ENCODE data around the gene RPA1. TPM values are rescaled to one million over a fixed set of nuclear protein-coding genes. Genes with fewer than 3 reads are reported as not detected.

The RPA1 gene
- polyA plus RNA-seq, 1 donor from 2014 or later = 8.4 TPM

DNA sequence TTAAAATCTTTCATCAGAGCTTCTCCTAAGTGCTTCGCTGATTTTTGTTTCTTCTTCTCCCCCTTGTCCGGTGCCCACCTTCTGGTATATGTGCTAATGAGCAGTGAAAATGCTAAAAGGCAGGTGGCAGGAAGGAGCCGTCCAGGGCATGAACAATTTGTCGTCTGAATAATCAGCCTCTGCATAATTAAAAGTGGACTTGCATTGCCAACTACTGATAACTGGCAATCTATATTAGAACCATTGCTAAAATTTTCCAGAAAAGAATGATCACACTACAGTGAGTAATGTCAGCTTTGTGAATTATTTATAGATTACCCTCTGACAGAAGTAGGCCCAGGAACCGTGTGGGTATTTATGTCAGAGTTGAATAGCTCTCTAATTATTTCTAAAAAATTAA, 39.9 kb upstream of the RPA1 start:
- no peak overlapping the region for H3K27ac ChIP-seq (ENCODE audit: low read length)
- H4K20me1 ChIP-seq (ENCODE audit: insufficient read depth) = no peaks in the 10 kb centered on the region
- H3K9ac ChIP-seq (ENCODE audit: low read length) = no peak overlapping the region
- no peaks in the 10 kb centered on the region for H3K9me2 ChIP-seq (ENCODE audit: insufficient read depth, low read length)
- no peak overlapping the region for H2AFZ ChIP-seq (ENCODE audit: low read depth, low read length)
- no peaks in the 10 kb centered on the region for H3F3A ChIP-seq (ENCODE audit: insufficient read depth, low read length, poor library complexity, severe bottlenecking)
- H3K36me3 ChIP-seq (ENCODE audit: insufficient read depth, low read length) = no peaks in the 10 kb centered on the region
- H3K79me2 ChIP-seq (replicated peaks; ENCODE audit: insufficient read depth, low read length) = no peaks in the 10 kb centered on the region
- no peak overlapping the region for H3K4me3 ChIP-seq (ENCODE audit: low read length)
- no peak for TF ChIP-seq EP300 (conservative IDR thresholded peaks at IDR 0.05; ENCODE audit: poor library complexity, severe bottlenecking)
- no peak for TF ChIP-seq MXI1 (conservative IDR thresholded peaks at IDR 0.05; ENCODE audit: poor library complexity, severe bottlenecking)
- TF ChIP-seq, protein P1, sequence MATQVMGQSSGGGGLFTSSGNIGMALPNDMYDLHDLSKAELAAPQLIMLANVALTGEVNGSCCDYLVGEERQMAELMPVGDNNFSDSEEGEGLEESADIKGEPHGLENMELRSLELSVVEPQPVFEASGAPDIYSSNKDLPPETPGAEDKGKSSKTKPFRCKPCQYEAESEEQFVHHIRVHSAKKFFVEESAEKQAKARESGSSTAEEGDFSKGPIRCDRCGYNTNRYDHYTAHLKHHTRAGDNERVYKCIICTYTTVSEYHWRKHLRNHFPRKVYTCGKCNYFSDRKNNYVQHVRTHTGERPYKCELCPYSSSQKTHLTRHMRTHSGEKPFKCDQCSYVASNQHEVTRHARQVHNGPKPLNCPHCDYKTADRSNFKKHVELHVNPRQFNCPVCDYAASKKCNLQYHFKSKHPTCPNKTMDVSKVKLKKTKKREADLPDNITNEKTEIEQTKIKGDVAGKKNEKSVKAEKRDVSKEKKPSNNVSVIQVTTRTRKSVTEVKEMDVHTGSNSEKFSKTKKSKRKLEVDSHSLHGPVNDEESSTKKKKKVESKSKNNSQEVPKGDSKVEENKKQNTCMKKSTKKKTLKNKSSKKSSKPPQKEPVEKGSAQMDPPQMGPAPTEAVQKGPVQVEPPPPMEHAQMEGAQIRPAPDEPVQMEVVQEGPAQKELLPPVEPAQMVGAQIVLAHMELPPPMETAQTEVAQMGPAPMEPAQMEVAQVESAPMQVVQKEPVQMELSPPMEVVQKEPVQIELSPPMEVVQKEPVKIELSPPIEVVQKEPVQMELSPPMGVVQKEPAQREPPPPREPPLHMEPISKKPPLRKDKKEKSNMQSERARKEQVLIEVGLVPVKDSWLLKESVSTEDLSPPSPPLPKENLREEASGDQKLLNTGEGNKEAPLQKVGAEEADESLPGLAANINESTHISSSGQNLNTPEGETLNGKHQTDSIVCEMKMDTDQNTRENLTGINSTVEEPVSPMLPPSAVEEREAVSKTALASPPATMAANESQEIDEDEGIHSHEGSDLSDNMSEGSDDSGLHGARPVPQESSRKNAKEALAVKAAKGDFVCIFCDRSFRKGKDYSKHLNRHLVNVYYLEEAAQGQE (IDR thresholded peaks at IDR 0.05; ENCODE audit: borderline replicate concordance) = no peak
- TF ChIP-seq SMC3 (conservative IDR thresholded peaks at IDR 0.05; ENCODE audit: poor library complexity) = no peak
- TF ChIP-seq, protein P2, sequence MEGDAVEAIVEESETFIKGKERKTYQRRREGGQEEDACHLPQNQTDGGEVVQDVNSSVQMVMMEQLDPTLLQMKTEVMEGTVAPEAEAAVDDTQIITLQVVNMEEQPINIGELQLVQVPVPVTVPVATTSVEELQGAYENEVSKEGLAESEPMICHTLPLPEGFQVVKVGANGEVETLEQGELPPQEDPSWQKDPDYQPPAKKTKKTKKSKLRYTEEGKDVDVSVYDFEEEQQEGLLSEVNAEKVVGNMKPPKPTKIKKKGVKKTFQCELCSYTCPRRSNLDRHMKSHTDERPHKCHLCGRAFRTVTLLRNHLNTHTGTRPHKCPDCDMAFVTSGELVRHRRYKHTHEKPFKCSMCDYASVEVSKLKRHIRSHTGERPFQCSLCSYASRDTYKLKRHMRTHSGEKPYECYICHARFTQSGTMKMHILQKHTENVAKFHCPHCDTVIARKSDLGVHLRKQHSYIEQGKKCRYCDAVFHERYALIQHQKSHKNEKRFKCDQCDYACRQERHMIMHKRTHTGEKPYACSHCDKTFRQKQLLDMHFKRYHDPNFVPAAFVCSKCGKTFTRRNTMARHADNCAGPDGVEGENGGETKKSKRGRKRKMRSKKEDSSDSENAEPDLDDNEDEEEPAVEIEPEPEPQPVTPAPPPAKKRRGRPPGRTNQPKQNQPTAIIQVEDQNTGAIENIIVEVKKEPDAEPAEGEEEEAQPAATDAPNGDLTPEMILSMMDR (IDR thresholded peaks at IDR 0.05; ENCODE audit: poor library complexity, severe bottlenecking) = no peak
- TF ChIP-seq RAD21 (conservative IDR thresholded peaks at IDR 0.05) = no peak
- TF ChIP-seq TAF1 (IDR thresholded peaks at IDR 0.05; ENCODE audit: low read depth) = no peak
- TF ChIP-seq POLR2AphosphoS5 (IDR thresholded peaks at IDR 0.05) = no peak
- no peak for TF ChIP-seq EZH2 (IDR thresholded peaks at IDR 0.05; ENCODE audit: borderline replicate concordance, insufficient read depth, low read length, poor library complexity, severe bottlenecking)
- no peaks in the 10 kb centered on the region for H3K27me3 ChIP-seq (ENCODE audit: insufficient read depth, low read depth, low read length)
- no peak overlapping the region for H3K4me2 ChIP-seq (ENCODE audit: low read length)
- H3K9me3 ChIP-seq (ENCODE audit: low read length) = no peaks in the 10 kb centered on the region

DNA sequence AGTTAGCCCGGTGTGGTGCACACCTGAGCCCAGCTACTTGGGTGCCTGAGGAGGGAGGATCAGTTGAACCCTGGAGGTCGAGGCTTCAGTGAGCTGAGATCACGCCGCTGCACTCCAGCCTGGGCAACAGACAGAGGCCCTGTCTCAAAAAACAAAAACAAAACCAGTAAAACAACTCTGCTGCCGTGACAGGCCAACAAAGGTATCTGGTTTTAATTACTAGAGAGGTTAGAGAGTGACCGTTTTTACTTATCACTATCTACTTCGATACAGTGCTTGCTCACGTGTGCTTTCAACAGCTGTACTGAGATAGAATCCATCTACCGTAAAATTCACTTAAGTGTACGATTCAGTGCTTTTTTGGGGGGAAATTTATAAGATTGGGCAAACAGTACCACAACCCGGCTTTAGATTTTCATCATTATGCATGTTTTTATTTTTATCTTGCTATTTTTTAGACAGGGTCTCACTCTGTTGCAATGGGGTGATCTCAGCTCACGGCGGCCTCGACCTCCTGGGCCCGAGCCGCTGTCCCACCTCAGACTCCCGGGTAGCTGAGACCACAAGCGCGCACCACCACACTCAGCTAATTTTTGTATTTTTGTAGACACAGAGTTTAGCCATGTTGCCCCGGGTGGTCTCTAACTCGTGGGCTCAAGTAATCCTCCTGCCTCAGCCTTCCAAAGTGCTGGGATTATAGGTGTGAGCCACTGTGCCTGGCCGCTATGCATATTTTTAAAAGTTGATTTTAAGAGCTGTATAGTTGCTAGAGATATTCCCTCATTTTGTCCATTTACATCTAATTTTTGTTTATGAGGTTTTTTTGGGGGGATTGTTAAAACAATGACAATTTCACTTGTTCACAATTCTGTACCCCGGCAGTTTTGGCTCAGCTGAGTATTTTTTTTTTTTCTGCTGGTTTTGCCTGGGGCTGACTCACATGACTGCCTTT, 37.0 kb upstream of the RPA1 start:
- Histone ChIP-seq H3K4me2 (ENCODE audit: low read length) (no peak overlapping the region), H2AFZ (ENCODE audit: low read depth, low read length) (no peak overlapping the region), H3K27ac (ENCODE audit: low read length) (no peak overlapping the region), H3K79me2 (replicated peaks; ENCODE audit: insufficient read depth, low read length) (no peaks in the 10 kb centered on the region), H3K9me3 (ENCODE audit: low read length) (no peaks in the 10 kb centered on the region), H3F3A (ENCODE audit: insufficient read depth, low read length, poor library complexity, severe bottlenecking) (no peaks in the 10 kb centered on the region), H3K9ac (ENCODE audit: low read length) (no peak overlapping the region), H4K20me1 (ENCODE audit: insufficient read depth) (no peaks in the 10 kb centered on the region), H3K36me3 (ENCODE audit: insufficient read depth, low read length) (no peaks in the 10 kb centered on the region), H3K4me3 (ENCODE audit: low read length) (no peak overlapping the region), H3K27me3 (ENCODE audit: insufficient read depth, low read depth, low read length) (no peaks in the 10 kb centered on the region), H3K9me2 (ENCODE audit: insufficient read depth, low read length) (no peaks in the 10 kb centered on the region)
- no peak for TF ChIP-seq EZH2 (IDR thresholded peaks at IDR 0.05; ENCODE audit: borderline replicate concordance, insufficient read depth, low read length, poor library complexity, severe bottlenecking)
- no peak for TF ChIP-seq MXI1 (conservative IDR thresholded peaks at IDR 0.05; ENCODE audit: poor library complexity, severe bottlenecking)
- TF ChIP-seq SMC3 (conservative IDR thresholded peaks at IDR 0.05; ENCODE audit: poor library complexity) = no peak
- TF ChIP-seq, protein P2 (IDR thresholded peaks at IDR 0.05; ENCODE audit: poor library complexity, severe bottlenecking) = no peak
- TF ChIP-seq EP300 (conservative IDR thresholded peaks at IDR 0.05; ENCODE audit: poor library complexity, severe bottlenecking) = no peak
- TF ChIP-seq, protein P1 (IDR thresholded peaks at IDR 0.05; ENCODE audit: borderline replicate concordance) = no peak
- no peak for TF ChIP-seq TAF1 (IDR thresholded peaks at IDR 0.05; ENCODE audit: low read depth)
- TF ChIP-seq RAD21 (conservative IDR thresholded peaks at IDR 0.05) = no peak
- TF ChIP-seq POLR2AphosphoS5 (IDR thresholded peaks at IDR 0.05) = no peak

Measured in neural cell (in vitro differentiated cells).